K562 (cell line): Measurements from ENCODE around the gene ZNF487. TPM values are rescaled to one million over a fixed set of nuclear protein-coding genes. Genes with fewer than 3 reads are reported as not detected.

Experiments used
- ATAC-seq: fragments of 200-7000 bp; cut with Tn5 transposase; 3 replicates; pipeline ENCODE4 v1.9.1; 2020; ENCODE audit warnings: moderate library complexity
- BruUV-seq: library from RNA; stranded (reverse); fragments of 400-500 nt; replicated peaks from 2 replicates; lab custom pipeline; 2021; lab: Mats Ljungman, UMichigan
- CTCF ChIA-PET: fragments of 300-600 bp; formaldehyde crosslinking; extraction: SDS; loops from one replicate; lab custom pipeline; 2021; ENCODE audit warnings: low intra/inter-chr PET ratio; lab: Yijun Ruan, JAX
- POLR2A ChIA-PET: fragments of 300-600, 350-650 bp; sonication (Branson Sonifier 250); formaldehyde crosslinking; extraction: SDS; loops from one replicate; lab custom pipeline; 2021; ENCODE audit warnings: antibody characterized with exemption, inconsistent platforms; lab: Yijun Ruan, JAX
- DNase-seq, 4 experiments: peaks; one replicate each; pipeline versions ENCODE4 v3.0.0 to v3.0.0-alpha.2; 2011 to 2018; ENCODE audit warnings: low spot score in 3 of 4, mixed read lengths in 3 of 4; ENCODE audit errors: extremely low read depth in 1 of 4
- FAIRE-seq: peaks from 2 replicates; lab custom pipeline; 2011; peaks lifted over from hg19 to GRCh38; lab: Jason Lieb, UNC
- H2AFZ ChIP-seq: 2 replicates; pipeline ENCODE4 v1.6.0; 2011; ENCODE audit warnings: low read depth, low read length, control low read depth, inconsistent platforms
- H3K27ac ChIP-seq: fragments of 200-600 bp; 3 replicates; pipeline ENCODE4 v1.8.0; 2011; ENCODE audit warnings: low read depth, mild to moderate bottlenecking, control low read depth, inconsistent platforms, low read length, moderate library complexity, mixed read lengths; ENCODE audit errors: extremely low read depth
- H3K27me3 ChIP-seq, 2 experiments: fragments of 300-600 bp in 1 of 2; 2 replicates in 1 of 2; 3 replicates in 1 of 2; pipeline versions ENCODE4 v1.6.0 to v1.8.0; 2011; ENCODE audit warnings: inconsistent platforms in 2 of 2, low read length in 2 of 2, mild to moderate bottlenecking in 1 of 2, mixed read lengths in 1 of 2, moderate library complexity in 1 of 2; ENCODE audit not compliant: control insufficient read depth in 2 of 2, insufficient read depth in 2 of 2
- H3K36me3 ChIP-seq: fragments of 300-600 bp; 3 replicates; pipeline ENCODE4 v1.8.0; 2011; ENCODE audit warnings: mild to moderate bottlenecking, low read length, inconsistent platforms; ENCODE audit not compliant: control insufficient read depth, insufficient read depth
- H3K4me1 ChIP-seq, 2 experiments: fragments of 200-600 bp in 1 of 2; replicated peaks in 1 of 2; 2 replicates in 1 of 2; 3 replicates in 1 of 2; pipeline versions ENCODE4 v1.5.1 to v1.8.0; 2011; ENCODE audit warnings: inconsistent platforms in 2 of 2, low read length in 2 of 2, mild to moderate bottlenecking in 1 of 2, mixed read lengths in 1 of 2, moderate library complexity in 1 of 2; ENCODE audit not compliant: control insufficient read depth in 2 of 2, insufficient read depth in 2 of 2
- H3K4me2 ChIP-seq: 2 replicates; pipeline ENCODE4 v1.6.1; 2011; ENCODE audit warnings: low read length, control low read depth, inconsistent platforms, mixed read lengths; ENCODE audit not compliant: insufficient read depth
- H3K4me3 ChIP-seq: fragments of 200-600 bp; sonication (generic), shearing (Covaris generic); 2 replicates; pipeline ENCODE4 v1.5.1; 2016; ENCODE audit warnings: control low read depth, inconsistent platforms
- H3K79me2 ChIP-seq: fragments of 200-600 bp; 3 replicates; pipeline ENCODE4 v1.8.0; 2011; ENCODE audit warnings: low read length, inconsistent platforms; ENCODE audit not compliant: control insufficient read depth, insufficient read depth
- H3K9ac ChIP-seq, 2 experiments: 2 replicates each; pipeline versions ENCODE4 v1.6.0 to v1.6.1; 2011; ENCODE audit warnings: low read depth in 2 of 2, low read length in 2 of 2, control low read depth in 1 of 2, inconsistent platforms in 1 of 2, mild to moderate bottlenecking in 1 of 2, mixed read lengths in 1 of 2; ENCODE audit not compliant: insufficient read depth in 1 of 2
- H3K9me1 ChIP-seq: one replicate; pipeline ENCODE4 v1.6.0; 2011; ENCODE audit warnings: inconsistent platforms, mild to moderate bottlenecking, low read length, moderate library complexity; ENCODE audit not compliant: control insufficient read depth, insufficient read depth
- H3K9me3 ChIP-seq: replicated peaks from 2 replicates; pipeline ENCODE4 v1.5.1; 2011; ENCODE audit warnings: low read depth, low read length, inconsistent platforms; ENCODE audit not compliant: control insufficient read depth, insufficient read depth
- H4K20me1 ChIP-seq: replicated peaks from 2 replicates; pipeline ENCODE4 v1.6.1; 2011; ENCODE audit warnings: low read length, inconsistent platforms, mixed read lengths; ENCODE audit not compliant: control insufficient read depth, insufficient read depth
- CBX3 ChIP-seq, 2 experiments: IDR thresholded peaks; 1 replicate in 1 of 2; 2 replicates in 1 of 2; pipeline ENCODE4 v1.6.1; 2012; ENCODE audit warnings: inconsistent platforms in 2 of 2, low read length in 2 of 2, borderline replicate concordance in 1 of 2, control low read depth in 1 of 2
- CBX5 ChIP-seq: IDR thresholded peaks from 2 replicates; pipeline ENCODE4 v1.6.1; 2014; ENCODE audit warnings: low read depth, borderline replicate concordance
- RBFOX2 ChIP-seq: fragments of 200-400 bp; formaldehyde crosslinking; IDR thresholded peaks from 2 replicates; pipeline ENCODE4 v1.6.1; 2017; ENCODE audit warnings: low read depth, mild to moderate bottlenecking, low read length, moderate library complexity
- ZBTB5 ChIP-seq: fragments of 450-650 bp; IDR thresholded peaks from 2 replicates; pipeline ENCODE4 v1.6.1; 2017; ENCODE audit warnings: antibody characterized with exemption
- ZC3H8 ChIP-seq: fragments of 450-650 bp; IDR thresholded peaks from 2 replicates; pipeline ENCODE4 v1.6.1; 2017
- ZFP91 ChIP-seq: sonication (generic); formaldehyde crosslinking; IDR thresholded peaks from 2 replicates; pipeline ENCODE4 v1.8.0; 2022; ENCODE audit warnings: mild to moderate bottlenecking, missing genetic modification reagents
- ZNF140 ChIP-seq: fragments of 250-450 bp; sonication (Bioruptor Pico); IDR thresholded peaks from 2 replicates; pipeline ENCODE4 v1.8.0; 2021; ENCODE audit warnings: moderate library complexity, mild to moderate bottlenecking, inconsistent platforms
- ZNF212 ChIP-seq: fragments of 450-650 bp; formaldehyde crosslinking; IDR thresholded peaks from 2 replicates; pipeline ENCODE4 v1.4.0; 2020; ENCODE audit warnings: mild to moderate bottlenecking
- ZNF239 ChIP-seq: fragments of 250-450 bp; sonication (Bioruptor Pico); IDR thresholded peaks from 2 replicates; pipeline ENCODE4 v1.4.0; 2020; ENCODE audit warnings: mild to moderate bottlenecking
- ZNF274 ChIP-seq: IDR thresholded peaks from 2 replicates; pipeline ENCODE4 v1.6.1; 2011; ENCODE audit warnings: low read depth, mild to moderate bottlenecking, low read length, moderate library complexity, borderline replicate concordance
- ZNF347 ChIP-seq: fragments of 450-650 bp; formaldehyde crosslinking; IDR thresholded peaks from 2 replicates; pipeline ENCODE4 v1.4.0; 2020; ENCODE audit warnings: low read depth, mild to moderate bottlenecking, moderate library complexity
- ZNF384 ChIP-seq: IDR thresholded peaks from 2 replicates; pipeline ENCODE4 v1.6.1; 2012; ENCODE audit warnings: low read depth, low read length, improper control_type of control experiment
- ZNF75A ChIP-seq: fragments of 450-650 bp; formaldehyde crosslinking; IDR thresholded peaks from 2 replicates; pipeline ENCODE4 v1.4.0; 2020; ENCODE audit warnings: mild to moderate bottlenecking
- WGBS: fragments of 100-300 bp; shearing (Covaris generic); methylation state at CpG from one replicate; pipeline ENCODE4 v1.1.6; 2016; ENCODE audit warnings: low coverage, mixed read lengths; ENCODE audit not compliant: insufficient coverage; ENCODE audit errors: missing lambda C conversion rate; 5-methylcytosine and 5-hydroxymethylcytosine counted together
- in situ Hi-C: fragments of 300-500 bp; cut with MboI; formaldehyde crosslinking; loops from 4 replicates; pipeline ENCODE4 v1.15.0; 2018; ENCODE audit warnings: inconsistent platforms, mixed read lengths
- intact Hi-C: fragments of 100-400 bp; cut with micrococcal nuclease; formaldehyde crosslinking; loops from 2 replicates; pipeline ENCODE4 v1.14.2; 2022
- polyA plus RNA-seq, 8 experiments: library from polyadenylated mRNA; depleted of rRNA in 4 of 8; stranded (reverse) in 5 of 8; unstranded in 3 of 8; fragments of >200 nt; fragmentation: Nextera tagmentation in 2 of 8; fragmentation: Illumina TruSeq in 1 of 8; extraction: Ambion mirVana in 2 of 8; extraction: Trizol in 1 of 8; gene quantifications; 2 replicates each; pipeline versions ENCODE4 v1.2.1 to v1.2.3, GENCODE V29; 2011 to 2014; ENCODE audit warnings: inconsistent platforms in 1 of 8, missing spikeins in 1 of 8
- total RNA-seq, 7 experiments: library from RNA; depleted of rRNA in 6 of 7; stranded (reverse); fragments of >200 nt in 6 of 7; fragmentation: Illumina TruSeq in 2 of 7; extraction: Trizol in 2 of 7; gene quantifications; 2 replicates each; pipeline versions ENCODE4 v1.2.1 to v1.2.3, GENCODE V29; 2011 to 2021; ENCODE audit warnings: low replicate concordance in 1 of 7

The ZNF487 gene
- total and polyA plus RNA-seq, 9 of the 15 experiments (the other 6 are each of a cell fraction or from before 2014, with no cell fraction given): 1.9 to 6.5 (median 4.2) TPM

- in situ Hi-C loops: no loop called here
- ChIA-PET POLR2A (no interaction called here), CTCF (no interaction called here)
- H3K9me1 ChIP-seq: no peaks in the 10 kb centered on the region
- no peak overlapping the region for H3K4me2 ChIP-seq
- WGBS: 3% methylated on average over 2 of the region's 2 CpGs
- H4K20me1 ChIP-seq: no peaks in the 10 kb centered on the region
- H3K9me3 ChIP-seq: no peaks in the 10 kb centered on the region; the same call in 1 of the 2 replicates
- FAIRE-seq (no peak), DNase-seq (no peak), ATAC-seq (no peak)
- no TSS peak for BruUV-seq
- H3K9ac ChIP-seq: no peak overlapping the region
- intact Hi-C loops: loop anchor here (10.0 kb wide), 1 partner anchor 182 kb away; no protein-coding TSS in a partner anchor
- no peak overlapping the region for H3K27ac ChIP-seq
- no peak overlapping the region for H2AFZ ChIP-seq
- H3K27me3 ChIP-seq: no peaks in the 10 kb centered on the region
- H3K4me3 ChIP-seq: no peak overlapping the region
- peak; percentile 88 for TF ChIP-seq ZNF75A (CRISPR knock-in tag)
- no peak for TF ChIP-seq ZC3H8
- no peak for TF ChIP-seq ZNF239 (CRISPR knock-in tag)
- TF ChIP-seq ZNF274: peak; percentile 77
- peak in 1 of 2 experiments; percentile 58; a peak in 2 of 3 replicates for TF ChIP-seq CBX3 (IDR thresholded peaks at IDR 0.05; ENCODE audit: borderline replicate concordance in 1 of 2, low read length in 2 of 2)
- no peaks in the 10 kb centered on the region for H3K79me2 ChIP-seq
- no peaks in the 10 kb centered on the region for H3K36me3 ChIP-seq
- H3K4me1 ChIP-seq: no peaks in the 10 kb centered on the region
These were observed 45.6 kb downstream of the ZNF487 start for GRCh38 chr10:43482319-43483078.

- Histone ChIP-seq H3K4me2 (no peak overlapping the region), H3K79me2 (no peaks in the 10 kb centered on the region), H3K27me3 (peaks cover 3 to 19% of the 10 kb centered on the region in 2 experiments; a peak in 4 of 5 replicates), H3K36me3 (no peaks in the 10 kb centered on the region), H3K9me3 (no peaks in the 10 kb centered on the region), H2AFZ (no peak overlapping the region), H3K4me3 (no peak overlapping the region), H3K9me1 (no peaks in the 10 kb centered on the region), H4K20me1 (no peaks in the 10 kb centered on the region), H3K9ac (no peak overlapping the region), H3K4me1 (no peaks in the 10 kb centered on the region), H3K27ac (no peak overlapping the region)
- FAIRE-seq (no peak), ATAC-seq (no peak), DNase-seq (no peak)
- intact Hi-C loops: no loop called here
- ChIA-PET CTCF (no interaction called here), POLR2A (interaction anchor here (0.7 kb wide), 1 partner anchor 70 kb away, joined by 3 read pairs; no protein-coding TSS in a partner anchor)
- in situ Hi-C loops: no loop called here
- WGBS: under 1% methylated on average over 5 of the region's 5 CpGs
- BruUV-seq: no TSS peak
- TF ChIP-seq ZFP91 (CRISPR knock-in tag) (no peak), CBX5 (no peak), ZNF347 (CRISPR knock-in tag) (no peak), RBFOX2 (no peak), ZNF212 (CRISPR knock-in tag) (no peak), ZNF384 (no peak), ZBTB5 (no peak), ZNF140 (no peak)
These were observed 54.9 kb downstream of the ZNF487 start for GRCh38 chr10:43491855-43492254.
